HepG2 (cell line): ENCODE results near the gene EMP2.

Source experiments
- EZH2 ChIP-seq: conservative IDR thresholded peaks from 2 replicates; pipeline ENCODE4 v1.6.1; 2012; ENCODE audit warnings: mild to moderate bottlenecking, low read depth, low read length, moderate library complexity
- KDM5B ChIP-seq: sonication (generic); formaldehyde crosslinking; IDR thresholded peaks from 2 replicates; pipeline ENCODE4 v1.4.0; 2020; ENCODE audit warnings: missing genetic modification reagents, mild to moderate bottlenecking, borderline replicate concordance
- MAX ChIP-seq: IDR thresholded peaks from 2 replicates; pipeline ENCODE4 v1.6.1; 2012; ENCODE audit warnings: inconsistent platforms
- MEIS1 ChIP-seq: sonication (generic); formaldehyde crosslinking; IDR thresholded peaks from 2 replicates; pipeline ENCODE4 v1.9.0; 2021; ENCODE audit warnings: mild to moderate bottlenecking, missing genetic modification reagents, moderate library complexity, borderline replicate concordance
- POLR2AphosphoS5 ChIP-seq: IDR thresholded peaks from 2 replicates; pipeline ENCODE4 v1.6.1; 2012; ENCODE audit warnings: low read depth, low read length
- RAD21 ChIP-seq: fragments of 450-650 bp; formaldehyde crosslinking; IDR thresholded peaks from 2 replicates; pipeline ENCODE4 v1.5.0; 2020; ENCODE audit warnings: mild to moderate bottlenecking
- TEAD3 ChIP-seq: optimal IDR thresholded peaks from 2 replicates; pipeline ENCODE3; 2016; ENCODE audit warnings: borderline replicate concordance
- ZNF18 ChIP-seq: sonication (generic); formaldehyde crosslinking; IDR thresholded peaks from 2 replicates; pipeline ENCODE4 v1.8.0; 2022; ENCODE audit warnings: mild to moderate bottlenecking, missing genetic modification reagents; ENCODE audit not compliant: insufficient replicate concordance
- ZNF343 ChIP-seq: sonication (generic); formaldehyde crosslinking; IDR thresholded peaks from 2 replicates; pipeline ENCODE4 v1.4.0; 2020; ENCODE audit warnings: mild to moderate bottlenecking, missing genetic modification reagents
- ZZZ3 ChIP-seq: sonication (generic); formaldehyde crosslinking; IDR thresholded peaks from 2 replicates; pipeline ENCODE4 v1.4.0; 2020; ENCODE audit warnings: missing genetic modification reagents, mild to moderate bottlenecking, borderline replicate concordance
- TF ChIP-seq, protein P1 (sequence below): sonication (generic); formaldehyde crosslinking; IDR thresholded peaks from 2 replicates; pipeline ENCODE4 v1.5.0; 2020; ENCODE audit warnings: mild to moderate bottlenecking, missing genetic modification reagents, moderate library complexity

GRCh38 chr16:10551881-10552280 is 28.5 kb downstream of the EMP2 start:
- TF ChIP-seq POLR2AphosphoS5 (no peak), ZNF343 (CRISPR knock-in tag) (no peak), ZNF18 (CRISPR knock-in tag) (no peak), KDM5B (CRISPR knock-in tag) (no peak), EZH2 (no peak), MEIS1 (no peak), TEAD3 (CRISPR knock-in tag) (no peak), ZZZ3 (CRISPR knock-in tag) (no peak), RAD21 (CRISPR knock-in tag) (no peak), MAX (no peak)
- TF ChIP-seq, protein P1, sequence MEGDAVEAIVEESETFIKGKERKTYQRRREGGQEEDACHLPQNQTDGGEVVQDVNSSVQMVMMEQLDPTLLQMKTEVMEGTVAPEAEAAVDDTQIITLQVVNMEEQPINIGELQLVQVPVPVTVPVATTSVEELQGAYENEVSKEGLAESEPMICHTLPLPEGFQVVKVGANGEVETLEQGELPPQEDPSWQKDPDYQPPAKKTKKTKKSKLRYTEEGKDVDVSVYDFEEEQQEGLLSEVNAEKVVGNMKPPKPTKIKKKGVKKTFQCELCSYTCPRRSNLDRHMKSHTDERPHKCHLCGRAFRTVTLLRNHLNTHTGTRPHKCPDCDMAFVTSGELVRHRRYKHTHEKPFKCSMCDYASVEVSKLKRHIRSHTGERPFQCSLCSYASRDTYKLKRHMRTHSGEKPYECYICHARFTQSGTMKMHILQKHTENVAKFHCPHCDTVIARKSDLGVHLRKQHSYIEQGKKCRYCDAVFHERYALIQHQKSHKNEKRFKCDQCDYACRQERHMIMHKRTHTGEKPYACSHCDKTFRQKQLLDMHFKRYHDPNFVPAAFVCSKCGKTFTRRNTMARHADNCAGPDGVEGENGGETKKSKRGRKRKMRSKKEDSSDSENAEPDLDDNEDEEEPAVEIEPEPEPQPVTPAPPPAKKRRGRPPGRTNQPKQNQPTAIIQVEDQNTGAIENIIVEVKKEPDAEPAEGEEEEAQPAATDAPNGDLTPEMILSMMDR (CRISPR knock-in tag) = no peak
